HuH-7 (cell line): ENCODE measurements around the gene SLC38A9.

Experiments used
- DNase-seq: peaks from one replicate; pipeline ENCODE4 v3.0.0; 2011; ENCODE audit warnings: low spot score

Gene SLC38A9

DNA sequence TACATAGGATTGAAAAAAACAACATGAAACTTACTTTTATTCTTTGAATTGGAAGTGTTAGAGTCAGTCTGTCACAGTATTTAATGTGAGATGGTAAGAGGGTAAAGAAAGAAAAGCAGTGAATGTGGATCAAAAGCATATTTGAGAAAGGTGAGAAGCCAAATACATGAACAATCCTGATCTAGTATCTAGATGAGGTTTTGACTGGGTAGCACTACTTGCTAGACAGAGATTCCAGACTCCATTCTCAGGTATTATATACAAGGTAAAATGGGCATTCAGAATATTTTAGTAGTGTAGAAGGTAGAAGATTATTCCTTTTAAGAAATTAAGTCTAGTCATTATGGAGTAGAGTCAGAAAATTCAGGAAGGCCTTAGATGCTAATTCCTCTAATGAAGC is 62.2 kb downstream of the SLC38A9 start:
- no peak for DNase-seq

GRCh38 chr5:55645304-55645703 is 66.8 kb downstream of the SLC38A9 start:
- DNase-seq = no peak

DNA sequence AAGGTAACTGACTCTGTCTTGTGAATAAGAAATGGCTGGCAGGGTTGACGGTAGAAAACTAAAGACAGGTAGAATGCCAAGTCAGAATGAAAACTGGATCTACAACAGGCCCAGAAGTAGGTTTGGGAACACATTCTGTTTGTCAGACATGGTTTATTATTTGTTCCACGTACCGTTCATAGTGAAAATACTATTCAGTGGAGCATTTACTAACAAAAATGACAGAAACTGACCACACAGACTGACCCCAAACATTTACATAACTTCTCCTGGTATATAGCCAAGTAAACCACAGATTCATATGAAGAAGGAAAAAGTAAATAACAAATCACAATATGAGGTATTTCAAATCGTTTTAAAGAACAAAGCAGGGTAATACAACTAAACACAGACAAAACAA is 73.7 kb downstream of the SLC38A9 start:
- DNase-seq = no peak

DNA sequence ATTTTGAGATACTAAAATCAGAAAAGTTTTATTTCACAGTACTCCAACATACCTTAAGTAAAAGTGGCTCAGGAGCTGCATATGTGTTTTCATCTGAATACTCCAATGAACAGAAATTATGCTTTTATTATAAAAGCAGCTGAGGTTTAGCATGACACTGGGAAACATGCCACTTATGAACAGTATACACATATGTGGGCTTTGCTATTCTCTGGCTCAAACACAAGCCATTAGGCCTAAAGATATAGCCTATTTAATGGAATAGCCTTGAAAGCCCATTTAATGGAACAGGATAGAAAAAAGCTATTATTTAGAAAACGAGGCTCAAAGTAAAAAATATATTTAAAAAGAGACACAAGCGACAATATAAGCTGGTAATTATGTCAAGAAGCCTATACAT is 74.1 kb downstream of the SLC38A9 start:
- DNase-seq = no peak

DNA sequence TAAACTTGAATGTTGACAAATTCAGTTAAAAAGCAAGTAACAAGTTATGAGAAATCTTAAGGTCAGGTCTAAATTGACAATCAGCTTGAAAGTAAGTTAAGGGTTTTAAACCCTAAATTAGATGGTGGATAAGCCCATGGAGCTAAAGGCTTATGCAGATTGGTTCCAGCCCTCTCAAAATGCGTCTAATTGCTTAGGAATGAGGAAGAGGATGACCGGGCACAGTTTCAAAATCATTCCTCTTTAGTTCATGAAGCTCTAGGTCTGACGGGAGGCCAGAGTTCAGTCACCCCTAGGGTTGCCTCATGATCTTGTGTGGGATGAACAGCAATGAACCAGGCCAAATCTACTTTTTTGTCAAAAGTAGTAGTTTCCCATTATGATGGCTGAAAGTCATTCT is 75.4 kb downstream of the SLC38A9 start:
- peak; percentile 18 for DNase-seq

- no peak for DNase-seq
Measured at GRCh38 chr5:55636177-55636576, 75.9 kb downstream of the SLC38A9 start.

- DNase-seq = no peak
Measured at GRCh38 chr5:55634866-55635265, 77.3 kb downstream of the SLC38A9 start.

GRCh38 chr5:55634209-55634805 is 77.8 kb downstream of the SLC38A9 start:
- no peak for DNase-seq

DNA sequence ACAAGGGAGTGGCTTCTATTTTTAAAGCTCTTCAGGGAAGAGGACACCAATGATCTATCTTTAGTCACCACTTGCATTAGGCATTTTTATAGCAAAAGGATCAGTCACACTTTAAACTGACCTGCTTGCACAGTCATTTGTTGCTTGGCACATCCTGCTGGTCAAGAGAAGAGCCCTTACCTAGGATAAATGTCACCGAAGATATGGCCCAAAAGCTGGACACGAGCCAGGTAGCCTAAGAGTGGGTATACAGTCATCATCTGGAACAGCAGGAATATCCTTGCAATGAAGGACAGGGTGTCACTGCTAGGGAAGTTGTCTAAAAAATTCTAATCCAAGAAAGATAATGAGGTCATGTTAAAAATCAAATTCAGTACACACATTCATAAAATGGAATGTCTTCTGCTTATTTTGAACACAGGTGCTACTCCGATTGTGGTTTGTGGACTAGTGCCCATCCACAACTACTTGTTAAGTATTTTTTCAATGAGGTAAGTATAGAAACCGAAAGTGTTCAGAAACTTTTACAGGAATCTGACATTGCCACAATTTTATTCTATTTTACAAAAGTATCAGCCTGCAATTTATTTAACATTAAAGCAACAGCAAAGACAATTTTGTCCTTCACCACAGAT is 78.4 kb downstream of the SLC38A9 start:
- no peak for DNase-seq

DNA sequence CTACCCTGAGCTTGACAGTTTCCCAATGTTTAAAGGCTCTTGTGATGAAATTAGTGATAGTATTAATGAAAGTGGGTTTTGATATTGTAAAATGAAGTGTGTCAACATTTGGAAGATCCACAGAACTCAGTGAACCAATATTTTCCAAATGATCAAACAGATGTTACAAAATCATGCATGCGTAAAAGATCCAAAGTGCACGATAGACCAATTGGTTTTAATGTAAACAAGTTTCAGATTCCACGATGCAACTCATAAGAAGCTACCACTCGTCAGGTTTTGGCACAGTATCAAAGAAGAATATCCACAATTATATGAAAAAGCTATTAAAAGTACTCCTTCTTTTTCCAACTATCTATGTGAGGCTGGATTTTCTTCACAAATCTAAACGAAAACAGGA is 82.3 kb downstream of the SLC38A9 start:
- no peak for DNase-seq

GRCh38 chr5:55626790-55627189 is 85.3 kb downstream of the SLC38A9 start:
- DNase-seq = no peak

DNA sequence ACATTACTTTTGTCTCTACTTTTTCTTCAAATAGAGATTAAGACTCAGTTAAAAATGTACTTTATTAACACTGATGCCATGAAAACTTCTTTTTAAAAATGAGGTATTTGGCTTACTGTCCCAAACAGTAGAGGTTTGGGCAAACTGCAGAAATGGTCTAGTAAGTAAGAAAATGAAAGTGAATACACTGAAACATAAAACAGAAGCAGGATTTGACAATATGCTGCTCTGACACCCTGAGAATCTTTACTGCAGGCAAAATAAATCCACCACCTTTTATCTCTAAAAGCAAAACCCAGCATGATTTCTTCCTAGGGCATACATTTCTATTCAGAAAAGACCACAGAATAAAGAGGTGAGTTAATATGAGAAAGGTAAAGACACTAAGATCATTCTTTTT is 86.2 kb downstream of the SLC38A9 start:
- no peak for DNase-seq

DNA sequence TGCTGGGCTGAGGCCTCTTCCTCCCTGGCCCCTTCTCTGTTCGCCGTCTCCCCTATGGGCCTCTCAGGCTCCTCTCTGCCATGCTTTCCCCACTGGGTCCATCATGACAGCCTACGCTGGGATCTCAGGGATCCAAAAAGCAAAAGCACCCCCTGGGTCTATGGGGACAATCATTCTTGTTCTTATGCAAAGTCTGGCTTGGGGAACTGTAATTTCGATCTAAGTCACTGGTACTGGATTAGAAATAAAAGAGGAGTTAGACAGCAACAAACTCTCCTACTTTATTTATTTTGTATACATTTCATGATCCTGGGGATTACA is 86.6 kb downstream of the SLC38A9 start:
- no peak for DNase-seq

DNA sequence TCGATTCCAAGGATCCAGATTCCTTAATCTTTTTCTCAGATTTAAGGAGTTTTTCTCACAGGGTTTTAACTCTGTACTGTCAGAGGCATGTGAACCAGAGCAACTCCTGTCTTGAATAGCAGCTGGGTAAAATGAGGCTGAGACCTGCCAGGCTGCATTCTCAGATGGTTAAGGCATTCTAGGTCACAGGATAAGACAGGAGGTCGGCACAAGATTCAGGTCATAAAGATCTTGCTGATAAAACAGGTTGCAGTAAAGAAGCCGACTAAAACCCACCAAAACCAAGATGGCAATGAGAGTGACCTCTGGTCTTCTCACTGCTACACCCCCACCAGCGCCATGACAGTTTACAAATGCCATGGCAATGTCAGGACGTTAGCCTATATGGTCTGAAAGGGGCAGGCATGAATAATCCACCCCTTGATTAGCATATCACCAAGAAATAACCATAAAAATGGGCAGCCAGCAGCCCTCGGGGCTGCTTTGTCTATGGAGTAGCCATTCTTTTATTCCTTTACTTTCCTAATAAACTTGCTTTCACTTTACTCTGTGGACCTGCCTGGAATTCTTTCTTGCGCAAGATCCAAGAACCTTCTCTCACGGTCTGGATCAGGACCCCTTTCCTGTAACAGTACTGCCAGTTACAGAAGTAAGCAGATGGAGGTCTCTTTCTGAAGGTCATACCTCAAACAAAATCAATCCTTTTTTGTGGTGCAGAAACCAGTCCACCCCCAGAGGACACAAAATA is 87.1 kb downstream of the SLC38A9 start:
- DNase-seq = no peak

DNA sequence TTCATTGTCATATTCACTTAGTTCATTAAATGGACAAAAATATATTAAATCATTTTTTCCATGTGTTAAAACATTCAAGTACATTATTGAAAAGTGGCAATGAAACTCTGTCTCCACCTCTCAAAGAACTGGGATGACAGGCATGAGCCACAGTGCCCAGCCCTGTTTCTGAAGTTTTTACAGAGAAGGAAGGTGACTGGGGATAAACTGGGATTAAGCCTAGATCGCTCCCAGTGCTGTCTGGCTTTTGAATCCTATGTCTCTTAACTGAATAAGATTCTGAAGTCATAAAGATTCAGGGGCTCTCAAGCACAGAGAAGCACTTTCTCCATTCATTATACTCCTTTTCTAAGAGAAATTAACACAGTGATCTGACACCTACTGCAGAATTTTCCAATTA is 88.3 kb downstream of the SLC38A9 start:
- DNase-seq = no peak

- DNase-seq = no peak
Measured at GRCh38 chr5:55622460-55622859, 89.7 kb downstream of the SLC38A9 start.

DNA sequence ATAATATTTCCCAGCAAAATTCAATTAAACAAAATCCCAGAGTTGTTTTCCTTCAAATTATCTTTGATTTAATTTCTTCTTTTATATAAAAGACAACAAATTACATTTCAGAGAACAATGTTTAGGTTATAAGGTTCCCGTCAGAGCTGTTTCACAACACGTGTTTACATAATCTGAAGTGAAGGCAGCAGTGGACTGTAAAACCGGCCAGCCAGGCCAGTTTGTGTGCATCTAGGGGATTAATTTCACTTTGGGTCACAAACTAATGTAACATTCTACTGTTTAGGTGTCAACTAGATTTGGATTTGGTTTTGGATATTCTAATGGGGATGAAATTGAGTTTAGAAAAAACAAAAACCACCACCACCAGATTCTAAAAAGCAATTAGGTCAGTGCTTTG is 90.9 kb downstream of the SLC38A9 start:
- no peak for DNase-seq

GRCh38 chr5:55620766-55621160 is 91.4 kb downstream of the SLC38A9 start:
- no peak for DNase-seq

DNA sequence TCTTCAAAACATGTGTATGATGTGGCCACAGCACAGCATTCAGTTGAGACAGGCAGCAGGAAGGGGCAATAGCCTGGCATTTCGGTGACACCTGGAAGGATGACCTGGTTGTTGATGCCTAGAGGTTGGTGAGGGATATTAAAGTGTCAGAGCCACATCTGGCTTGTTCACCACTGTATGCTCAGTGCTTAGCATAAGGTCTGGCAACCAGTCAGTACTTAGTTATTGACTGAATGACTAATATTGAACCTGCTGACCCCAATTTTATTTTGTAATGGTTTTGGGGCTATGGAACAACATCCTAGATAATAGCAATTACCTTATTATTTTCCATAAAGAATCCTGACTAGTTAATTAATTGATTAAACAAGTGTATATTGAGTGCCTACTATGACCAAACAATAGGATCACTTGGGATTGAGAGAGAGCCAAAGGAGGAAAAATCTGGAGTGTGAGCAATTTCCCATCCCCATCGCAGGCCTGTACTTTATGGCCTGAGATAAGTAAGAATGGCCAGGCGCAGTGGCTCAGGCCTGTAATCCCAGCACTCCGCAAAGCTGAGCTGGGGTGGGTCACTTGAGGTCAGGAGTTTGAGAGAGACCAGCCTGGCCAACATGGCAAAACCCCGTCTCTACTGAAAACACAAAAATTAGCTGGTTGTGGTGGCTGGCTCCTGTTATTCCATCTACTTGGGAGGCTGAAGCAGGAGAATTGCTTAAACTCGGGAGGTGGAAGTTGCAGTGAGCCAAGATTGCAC is 91.9 kb downstream of the SLC38A9 start:
- no peak for DNase-seq

GRCh38 chr5:55618318-55618717 is 93.8 kb downstream of the SLC38A9 start:
- no peak for DNase-seq

DNA sequence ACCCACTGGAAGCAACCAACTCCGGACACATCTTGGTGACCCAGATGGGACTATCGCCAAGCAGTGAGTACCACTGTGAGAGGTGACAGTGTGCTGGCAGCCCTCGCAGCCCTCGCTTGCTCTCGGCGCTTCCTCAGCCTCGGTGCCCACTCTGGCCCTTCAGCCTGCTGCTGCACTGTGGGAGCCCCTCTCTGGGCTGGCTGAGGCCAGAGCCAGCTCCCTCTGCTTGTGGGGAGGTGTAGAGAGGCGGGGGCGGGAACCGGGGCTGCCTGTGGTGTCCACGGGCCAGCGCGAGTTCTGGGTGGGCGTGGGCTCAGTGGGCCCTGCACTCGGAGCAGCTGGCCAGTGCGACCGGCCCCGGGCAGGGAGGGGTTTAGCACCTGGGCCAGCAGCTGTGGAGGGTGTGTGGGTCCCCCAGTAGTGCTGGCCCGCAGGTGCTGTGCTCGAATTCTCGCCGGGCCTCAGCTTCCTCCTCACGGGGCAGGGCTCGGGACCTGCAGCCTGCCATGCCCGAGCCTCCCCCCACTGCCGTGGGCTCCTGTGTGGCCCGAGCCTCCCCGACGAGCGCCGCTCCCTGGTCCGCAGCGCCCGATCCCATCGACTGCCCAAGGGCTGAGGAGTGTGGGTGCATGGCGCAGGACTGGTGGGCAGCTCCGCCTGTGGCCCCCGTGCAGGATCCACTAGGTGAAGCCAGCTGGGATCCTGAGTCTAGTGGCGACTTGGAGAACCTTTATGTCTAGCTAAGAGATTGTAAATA is 98.8 kb downstream of the SLC38A9 start:
- no peak for DNase-seq

DNA sequence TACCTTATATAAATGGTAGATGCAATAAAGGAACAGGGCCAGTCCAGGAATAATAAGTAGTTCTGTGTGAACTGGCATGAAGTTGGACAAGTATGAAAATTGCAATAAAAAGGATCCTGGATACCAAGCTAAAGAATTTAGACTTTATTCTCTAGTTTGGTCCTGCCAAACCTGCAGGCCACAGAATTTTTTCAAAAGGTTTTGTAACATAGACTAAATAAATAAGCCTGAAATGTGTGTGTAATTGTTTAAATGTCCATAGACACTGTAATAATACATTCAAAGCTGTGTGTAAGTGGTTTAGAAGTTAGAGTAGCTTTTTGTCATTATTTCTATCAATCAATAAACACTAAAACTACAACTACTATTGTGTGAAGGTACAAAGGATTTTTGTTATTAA is 101.6 kb downstream of the SLC38A9 start:
- DNase-seq = no peak
